GM10248 (cell line): ENCODE data around the gene CEBPA.
A peak's percentile ranks its signal among the peaks of the same experiment; 100 is the strongest.

ENCODE experiments used
- CTCF ChIA-PET: fragments of 300-600 bp; sonication (Branson Sonifier 250); formaldehyde crosslinking; extraction: SDS; loops from one replicate; lab custom pipeline; 2021; ENCODE audit warnings: antibody characterized with exemption; lab: Yijun Ruan, JAX
- POLR2A ChIA-PET: fragments of 350-650 bp; sonication (Branson Sonifier 250); formaldehyde crosslinking; extraction: SDS; loops from one replicate; lab custom pipeline; 2020; ENCODE audit warnings: antibody characterized with exemption; lab: Yijun Ruan, JAX
- DNase-seq: peaks from one replicate; pipeline ENCODE4 v3.0.0; 2012; ENCODE audit errors: extremely low spot score
- CTCF ChIP-seq: IDR thresholded peaks from 2 replicates; pipeline ENCODE4 v1.5.1; 2012; ENCODE audit warnings: mild to moderate bottlenecking, low read depth; ENCODE audit errors: extremely low read depth, missing control alignments, control extremely low read depth

CEBPA gene

GRCh38 chr19:33302175-33302973 is at the start of gene CEBPA:
Gene CEBPA (minus strand): TSS chr19:33302534. CDS start chr19:33302414, 120 bp downstream.
- POLR2A ChIA-PET, result no interaction called here
- CTCF ChIA-PET, result interaction anchor here (0.6 to 1.8 kb wide), 4 partner anchors 11 to 104 kb away, joined by 4 read pairs; no protein-coding TSS in a partner anchor

GRCh38 chr19:33350538-33351309 is 48.4 kb upstream of the CEBPA start:
- CTCF ChIA-PET, result no interaction called here
- no peak for DNase-seq
- no peak for TF ChIP-seq CTCF
- POLR2A ChIA-PET, result no interaction called here

More at GRCh38 chr19:33302175-33302973, at the start of gene CEBPA:
- DNase-seq, result peak; percentile 87
- peak; percentile 69 for TF ChIP-seq CTCF

GRCh38 chr19:33349319-33350289 is 47.3 kb upstream of the CEBPA start:
- ChIA-PET POLR2A (no interaction called here), CTCF (no interaction called here)
- DNase-seq, result no peak
- no peak for TF ChIP-seq CTCF

GRCh38 chr19:33348301-33349010 is 46.1 kb upstream of the CEBPA start:
- CTCF ChIA-PET, result no interaction called here
- no peak for DNase-seq
- TF ChIP-seq CTCF, result no peak
- POLR2A ChIA-PET, result no interaction called here

- ChIA-PET CTCF (no interaction called here), POLR2A (no interaction called here)
- no peak for DNase-seq
- no peak for TF ChIP-seq CTCF
Observed at GRCh38 chr19:33347300-33347699, 45.0 kb upstream of the CEBPA start.

- CTCF ChIA-PET, result no interaction called here
- POLR2A ChIA-PET, result no interaction called here
- no peak for TF ChIP-seq CTCF
- no peak for DNase-seq
Observed at GRCh38 chr19:33346665-33347064, 44.3 kb upstream of the CEBPA start.
